NCI-H1694 (cell line): ENCODE data around the gene ILKAP.

ENCODE experiments used
- DNase-seq: peaks from one replicate; lab custom pipeline; 2025; lab: John Stamatoyannopoulos, UW

ILKAP gene

DNA sequence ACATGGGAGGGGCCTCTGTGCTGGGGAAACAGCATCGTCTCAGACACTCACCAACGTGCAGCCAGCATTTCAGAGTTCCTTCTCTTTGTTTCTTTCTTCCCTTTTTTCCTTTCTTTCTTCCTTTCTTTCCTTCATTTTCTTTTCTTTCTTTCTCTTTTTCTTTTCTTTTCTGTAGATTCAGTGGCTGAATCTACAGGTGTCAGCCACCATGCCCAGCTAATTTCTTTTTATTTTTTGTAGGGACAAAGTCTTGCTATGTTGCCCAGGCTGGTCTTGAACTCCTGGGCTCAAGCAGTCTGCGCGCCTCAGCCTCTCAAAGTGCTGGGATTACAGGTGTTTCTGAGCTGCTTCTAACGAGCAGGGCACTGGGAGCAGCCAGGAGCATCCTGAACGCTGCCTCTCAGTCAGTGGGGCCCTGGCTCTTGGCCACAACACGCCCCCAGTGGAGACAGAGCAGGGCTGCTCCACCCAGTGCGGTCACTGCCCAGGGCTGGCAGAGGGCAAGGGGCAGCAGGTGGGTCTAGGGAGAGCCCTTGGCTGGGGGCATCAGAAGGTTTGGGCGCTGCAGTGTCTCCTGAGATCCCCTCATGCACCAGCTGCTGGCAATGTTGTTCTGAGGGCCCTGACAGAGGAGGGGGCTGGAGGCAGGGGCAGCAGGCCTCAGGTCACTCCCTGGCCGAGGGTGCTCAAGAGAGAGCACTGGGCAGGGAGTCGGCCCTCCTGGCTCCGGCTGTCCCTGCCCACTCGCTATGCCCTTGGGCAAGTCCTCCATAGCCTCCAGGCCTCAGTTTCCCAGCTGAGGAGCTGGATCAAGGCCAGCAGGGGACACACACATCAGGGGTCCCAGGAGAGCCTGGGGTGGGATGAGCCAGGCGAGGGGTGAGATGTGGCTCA is 69.7 kb downstream of the ILKAP start:
- DNase-seq = no peak

DNA sequence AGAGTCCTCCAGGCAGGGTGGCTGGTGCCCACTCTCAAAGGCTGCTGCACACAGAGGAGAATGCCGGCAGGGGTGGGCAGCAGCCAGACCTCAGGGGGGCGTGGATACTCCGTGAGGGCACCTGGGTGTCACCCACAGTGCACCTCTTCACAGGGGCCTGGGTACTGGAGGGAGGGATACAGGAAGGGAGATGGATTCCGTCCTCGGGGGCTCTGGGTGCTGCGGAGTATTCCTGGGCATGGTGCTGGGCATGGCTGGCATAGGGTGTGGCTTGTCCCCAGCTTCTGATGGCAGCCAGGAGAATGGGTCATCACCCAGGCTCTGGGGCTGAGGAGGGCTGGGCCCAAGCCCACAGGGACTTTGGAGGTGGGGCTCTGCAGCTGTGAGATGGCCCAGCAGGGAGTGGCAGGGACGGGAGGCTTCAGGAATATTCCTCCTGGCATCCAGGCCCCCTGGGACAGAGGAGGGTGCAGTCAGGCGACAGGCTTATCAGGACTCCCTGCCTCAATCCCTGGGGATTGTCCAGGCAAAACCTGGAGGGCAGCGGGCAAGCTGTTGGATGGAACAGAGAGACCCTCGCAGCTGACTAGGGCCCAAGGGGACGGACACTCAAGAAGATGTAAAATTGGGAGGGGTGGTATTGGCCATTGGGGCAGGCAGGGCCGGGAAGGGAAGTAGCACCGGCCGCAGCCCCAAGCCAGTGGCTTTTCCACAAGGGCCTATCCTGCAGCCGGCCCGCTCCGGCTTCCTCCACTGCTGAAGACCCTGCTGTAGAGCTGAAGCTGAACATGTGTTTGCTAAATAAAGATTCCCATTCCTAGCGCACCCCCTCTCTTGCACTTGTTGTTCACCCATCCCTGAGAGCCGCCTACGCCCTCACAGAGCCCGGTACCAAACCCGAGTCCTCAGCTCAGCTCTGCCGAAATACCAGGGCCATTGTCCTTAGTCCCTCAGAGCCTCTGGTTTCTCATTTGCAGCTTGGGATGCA is 70.7 kb downstream of the ILKAP start:
- no peak for DNase-seq

DNA sequence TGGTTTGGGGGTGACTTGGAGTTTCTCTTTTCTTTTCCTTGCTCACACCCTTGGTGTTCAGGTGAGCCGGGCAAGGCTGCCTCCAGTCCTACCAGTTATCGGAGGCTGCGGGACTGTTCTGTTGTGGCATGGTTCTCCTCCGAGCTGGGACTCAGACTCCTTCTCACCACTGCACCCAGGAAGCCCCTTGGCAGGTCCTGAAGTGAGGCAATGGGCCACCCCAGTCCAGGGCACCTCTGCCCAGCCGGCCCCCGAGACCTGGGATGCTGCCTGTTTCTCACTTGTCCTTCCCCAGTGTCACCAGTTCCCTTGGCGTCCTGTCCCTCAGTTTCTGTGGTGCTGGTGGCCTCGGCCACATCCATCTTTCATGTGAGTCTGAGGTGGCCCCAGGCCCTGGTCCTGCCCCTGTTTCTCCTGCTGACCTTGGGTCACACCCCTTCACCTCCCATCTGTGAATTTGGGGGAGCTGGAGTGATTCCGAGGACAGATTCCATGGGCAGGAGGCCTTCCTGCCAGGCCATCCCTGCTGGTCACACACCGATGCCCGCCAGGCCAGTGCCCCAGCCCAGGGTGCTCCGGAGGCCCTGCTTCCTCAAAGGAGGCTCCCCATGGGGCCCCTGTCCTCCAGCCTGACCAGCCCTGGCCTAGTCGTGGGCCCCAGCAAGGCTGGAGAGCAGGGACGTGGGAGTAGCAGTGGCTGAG is 71.6 kb downstream of the ILKAP start:
- no peak for DNase-seq

- DNase-seq = no peak
Observed at GRCh38 chr2:238130696-238131628, 72.5 kb downstream of the ILKAP start.

DNA sequence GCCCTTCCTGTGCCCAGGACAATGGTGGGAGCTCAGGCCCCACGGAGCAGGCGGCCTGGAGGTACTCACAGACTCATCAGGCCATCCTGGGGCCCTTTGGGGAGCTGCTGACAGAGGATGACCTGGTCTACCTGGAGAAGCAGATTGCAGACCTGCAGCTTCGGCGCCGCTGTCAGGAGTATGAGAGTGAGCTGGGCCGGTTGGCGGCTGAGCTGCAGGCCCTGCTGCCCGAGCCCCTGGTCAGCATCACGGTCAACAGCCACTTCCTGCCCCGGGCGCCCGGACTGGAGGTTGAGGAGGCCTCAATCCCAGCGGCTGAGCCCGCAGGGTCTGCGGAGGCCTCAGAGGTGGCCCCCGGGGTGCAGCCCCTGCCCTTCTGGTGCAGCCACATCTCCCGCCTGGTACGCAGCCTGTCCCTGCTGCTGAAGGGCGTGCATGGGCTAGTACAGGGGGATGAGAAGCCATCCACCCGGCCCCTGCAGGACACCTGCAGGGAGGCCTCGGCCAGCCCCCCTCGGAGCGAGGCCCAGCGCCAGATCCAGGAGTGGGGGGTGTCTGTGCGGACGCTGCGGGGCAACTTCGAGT is 73.3 kb downstream of the ILKAP start:
- no peak for DNase-seq

DNA sequence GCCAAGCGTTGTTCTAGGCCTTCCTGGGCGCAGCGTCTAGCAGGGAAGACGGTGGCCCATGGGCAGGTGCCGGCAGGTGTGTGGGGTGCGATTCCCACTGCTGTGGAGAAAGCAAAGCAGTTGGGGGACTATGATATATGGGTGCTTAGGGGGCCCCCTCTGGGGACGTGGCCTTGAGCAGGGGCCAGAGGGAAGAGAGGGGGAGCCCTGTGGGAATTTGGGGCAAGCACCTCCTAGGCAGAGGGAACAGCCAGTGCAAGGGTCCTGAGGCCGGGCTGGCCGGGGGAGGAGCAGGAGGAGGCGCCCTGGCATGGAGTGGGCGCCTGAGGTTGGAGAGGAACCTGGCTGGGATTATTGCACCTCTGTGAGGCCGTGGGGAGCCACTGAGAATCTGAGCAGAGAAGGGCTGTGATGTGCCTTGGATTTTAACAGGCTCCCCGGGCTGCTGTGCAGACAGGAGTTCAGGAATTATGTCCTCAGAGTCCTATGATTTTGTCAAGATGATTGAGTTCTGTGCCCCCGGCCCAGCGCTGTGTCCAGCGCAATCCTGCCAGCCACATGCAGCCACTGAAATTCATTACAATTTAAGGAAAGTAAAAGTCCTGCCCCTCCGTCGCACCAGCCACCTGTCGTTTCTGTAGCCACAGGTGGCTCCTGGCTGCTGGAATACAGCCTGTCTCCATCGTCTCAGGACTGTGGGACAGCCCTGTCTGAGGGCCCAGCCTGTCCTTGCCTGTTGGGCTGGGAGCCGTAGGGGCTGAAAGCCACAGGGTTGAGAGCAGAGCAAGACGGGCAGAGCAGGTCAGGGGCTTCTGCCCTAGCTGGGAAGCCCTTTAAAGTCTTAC is 74.1 kb downstream of the ILKAP start:
- no peak for DNase-seq

DNA sequence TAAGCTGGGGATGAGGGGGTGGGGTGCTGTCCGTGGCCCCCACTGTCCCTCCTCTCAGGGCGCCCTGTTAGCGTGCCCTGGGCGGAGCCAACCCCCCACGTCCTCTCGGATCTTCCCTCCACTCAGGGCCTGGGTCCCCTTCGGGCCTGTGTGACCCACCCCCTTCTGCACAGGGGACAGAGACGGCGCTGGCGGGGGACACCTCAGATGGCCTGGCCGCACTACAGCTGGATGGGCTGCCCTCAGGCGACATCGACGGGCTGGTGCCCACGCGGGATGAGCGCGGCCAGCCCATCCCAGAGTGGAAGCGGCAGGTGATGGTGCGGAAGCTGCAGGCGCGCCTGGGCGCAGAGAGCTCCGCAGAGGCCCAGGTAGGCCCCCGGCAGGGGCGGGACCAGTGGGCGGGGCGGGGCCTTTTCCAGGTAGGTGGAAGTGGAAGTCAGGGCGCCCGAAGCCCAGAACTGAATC is 74.9 kb downstream of the ILKAP start:
- no peak for DNase-seq

DNA sequence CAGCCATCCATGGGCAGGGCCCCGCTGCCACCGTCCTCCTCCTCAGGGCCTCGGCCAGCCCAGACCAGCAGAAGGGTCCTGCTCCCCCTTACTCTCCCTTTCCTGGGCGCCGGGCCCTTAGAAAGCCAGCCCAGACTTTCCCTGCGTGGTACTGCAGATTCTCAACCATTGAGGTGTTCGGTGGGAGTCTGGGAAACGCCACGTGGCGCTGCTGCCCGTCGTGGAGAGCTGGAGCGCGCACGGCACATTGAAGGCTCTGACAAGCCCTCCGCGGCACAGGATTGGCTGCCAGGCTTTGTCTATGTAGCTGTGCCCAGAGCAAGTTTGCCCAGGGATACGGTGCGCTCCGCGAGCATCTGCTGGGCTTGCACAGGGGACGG is 75.4 kb downstream of the ILKAP start:
- DNase-seq = no peak

- DNase-seq = no peak
Observed at GRCh38 chr2:238127165-238128060, 76.1 kb downstream of the ILKAP start.

GRCh38 chr2:238126775-238127164 is 76.7 kb downstream of the ILKAP start:
- no peak for DNase-seq

GRCh38 chr2:238126338-238126737 is 77.2 kb downstream of the ILKAP start:
- no peak for DNase-seq

GRCh38 chr2:238125127-238125885 is 78.2 kb downstream of the ILKAP start:
- DNase-seq = no peak

- no peak for DNase-seq
Observed at GRCh38 chr2:238124488-238125126, 78.9 kb downstream of the ILKAP start.

- no peak for DNase-seq
Observed at GRCh38 chr2:238123991-238124470, 79.5 kb downstream of the ILKAP start.

GRCh38 chr2:238123218-238123971 is 80.1 kb downstream of the ILKAP start:
- DNase-seq = no peak
